ENCODE data around the gene RPL38.

The RPL38 gene

GRCh38 chr17:74204474-74204873 is 996 bp downstream of the RPL38 start:
- peak overlapping the region; percentile 77; the same call in 1 of the 2 replicates for H3K27ac ChIP-seq
- H3K4me3 ChIP-seq (IDR thresholded peaks at IDR 0.05; ENCODE audit: insufficient read depth, low read depth, low read length), result peak overlapping the region; percentile 81
- peak overlapping the region; percentile 95; the same call in 1 of the 2 replicates for H3K9ac ChIP-seq
- H2AFZ ChIP-seq (ENCODE audit: low read depth), result no peak overlapping the region
- peaks cover 33% of the 10 kb centered on the region for H3K4me1 ChIP-seq (ENCODE audit: low read depth, poor library complexity, severe bottlenecking)
- H3K36me3 ChIP-seq (ENCODE audit: insufficient read depth), result peaks cover 39% of the 10 kb centered on the region; the same call in 1 of the 2 replicates
- H3K4me2 ChIP-seq, result peak overlapping the region; percentile 86
- no peak for TF ChIP-seq CTCF (conservative IDR thresholded peaks at IDR 0.05; ENCODE audit: low read depth, low read length)
- peaks cover 21% of the 10 kb centered on the region for H4K20me1 ChIP-seq (ENCODE audit: insufficient read depth)
- peaks cover 37% of the 10 kb centered on the region for H3K27me3 ChIP-seq (ENCODE audit: insufficient read depth, low read depth)
- H3K79me2 ChIP-seq (ENCODE audit: insufficient read depth, low read depth), result peaks cover 51% of the 10 kb centered on the region

- Histone ChIP-seq H3K27me3 (ENCODE audit: insufficient read depth, low read depth) (peaks cover 29% of the 10 kb centered on the region), H3K36me3 (ENCODE audit: insufficient read depth) (peaks cover 41% of the 10 kb centered on the region; the same call in 1 of the 2 replicates), H3K9ac (no peak overlapping the region), H3K4me2 (peak overlapping the region; percentile 86), H3K79me2 (ENCODE audit: insufficient read depth, low read depth) (peaks cover 51% of the 10 kb centered on the region), H3K27ac (peak overlapping the region; percentile 20; the same call in 1 of the 2 replicates), H3K4me1 (ENCODE audit: low read depth, poor library complexity, severe bottlenecking) (peaks cover 41% of the 10 kb centered on the region), H3K4me3 (IDR thresholded peaks at IDR 0.05; ENCODE audit: insufficient read depth, low read depth, low read length) (no peak overlapping the region), H4K20me1 (ENCODE audit: insufficient read depth) (peaks cover 23% of the 10 kb centered on the region), H2AFZ (ENCODE audit: low read depth) (no peak overlapping the region)
- no peak for TF ChIP-seq CTCF (conservative IDR thresholded peaks at IDR 0.05; ENCODE audit: low read depth, low read length)
These were observed 1.8 kb downstream of the RPL38 start for GRCh38 chr17:74205274-74205673.

- Histone ChIP-seq H3K36me3 (ENCODE audit: insufficient read depth) (peaks cover 41% of the 10 kb centered on the region; the same call in 1 of the 2 replicates), H3K27ac (no peak overlapping the region), H3K27me3 (ENCODE audit: insufficient read depth, low read depth) (peaks cover 18% of the 10 kb centered on the region), H3K9ac (no peak overlapping the region), H3K4me1 (ENCODE audit: low read depth, poor library complexity, severe bottlenecking) (peaks cover 42% of the 10 kb centered on the region), H2AFZ (ENCODE audit: low read depth) (no peak overlapping the region), H3K4me3 (IDR thresholded peaks at IDR 0.05; ENCODE audit: insufficient read depth, low read depth, low read length) (no peak overlapping the region), H3K4me2 (no peak overlapping the region; the same call in 1 of the 2 replicates), H3K79me2 (ENCODE audit: insufficient read depth, low read depth) (peaks cover 51% of the 10 kb centered on the region), H4K20me1 (ENCODE audit: insufficient read depth) (peaks cover 23% of the 10 kb centered on the region)
- TF ChIP-seq CTCF (conservative IDR thresholded peaks at IDR 0.05; ENCODE audit: low read depth, low read length), result no peak
These were observed 2.9 kb downstream of the RPL38 start for GRCh38 chr17:74206332-74206818.

GRCh38 chr17:74210191-74211140 is 7.0 kb downstream of the RPL38 start:
- Histone ChIP-seq H3K9ac (no peak overlapping the region), H4K20me1 (ENCODE audit: insufficient read depth) (peaks cover 23% of the 10 kb centered on the region), H3K4me3 (IDR thresholded peaks at IDR 0.05; ENCODE audit: insufficient read depth, low read depth, low read length) (no peak overlapping the region), H3K4me1 (ENCODE audit: low read depth, poor library complexity, severe bottlenecking) (peaks cover 46% of the 10 kb centered on the region), H3K27me3 (ENCODE audit: insufficient read depth, low read depth) (no peaks in the 10 kb centered on the region), H3K36me3 (ENCODE audit: insufficient read depth) (peaks cover 27% of the 10 kb centered on the region; the same call in 1 of the 2 replicates), H3K4me2 (peak overlapping the region; percentile 23; the same call in 1 of the 2 replicates), H3K27ac (no peak overlapping the region; the same call in 1 of the 2 replicates), H3K79me2 (ENCODE audit: insufficient read depth, low read depth) (peaks cover 31% of the 10 kb centered on the region), H2AFZ (ENCODE audit: low read depth) (no peak overlapping the region)
- TF ChIP-seq CTCF (conservative IDR thresholded peaks at IDR 0.05; ENCODE audit: low read depth, low read length), result peak; percentile 95
